Central memory CD4-positive, alpha-beta T cell (primary cell): ENCODE results near the gene ABCC1.
"Not testable (repeated sequence)": the region's sequence is repeated elsewhere in the genome, so short reads cannot be mapped to it uniquely, and the experiment has no call there.

Experiments used
- DNase-seq: peaks from one replicate; pipeline ENCODE4 v3.0.0; 2022

Gene ABCC1

DNA sequence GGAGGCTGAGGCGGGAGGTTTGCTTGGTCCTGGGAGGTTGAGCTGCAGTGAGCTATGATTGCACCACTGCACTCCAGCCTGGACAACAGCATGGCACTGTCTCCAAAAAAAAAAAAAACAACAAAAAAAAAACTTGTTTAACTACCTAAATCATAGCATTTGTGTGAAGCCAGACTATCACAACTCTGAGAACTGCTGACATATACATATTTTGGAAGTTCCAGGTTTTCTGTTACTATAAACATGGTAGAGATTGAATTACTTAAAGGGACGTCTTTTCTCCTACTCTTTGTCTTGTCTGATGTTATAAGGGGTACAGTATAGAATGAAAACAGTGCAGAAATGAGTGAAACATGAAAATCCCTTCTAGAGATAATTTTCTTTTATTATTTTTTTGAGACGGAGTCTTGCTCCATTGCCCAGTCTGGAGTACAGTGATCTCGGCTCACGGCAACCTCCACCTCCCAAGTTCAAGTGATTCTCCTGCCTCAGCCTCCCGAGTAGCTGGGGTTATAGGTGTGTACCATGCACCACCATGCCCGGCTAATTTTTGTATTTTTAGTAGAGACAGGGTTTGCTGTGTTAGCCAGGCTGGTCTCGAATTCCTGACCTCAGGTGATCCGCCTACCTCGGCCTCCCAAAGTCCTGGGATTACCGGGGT lies 18.4 kb downstream of the ABCC1 start:
- no peak for DNase-seq

DNA sequence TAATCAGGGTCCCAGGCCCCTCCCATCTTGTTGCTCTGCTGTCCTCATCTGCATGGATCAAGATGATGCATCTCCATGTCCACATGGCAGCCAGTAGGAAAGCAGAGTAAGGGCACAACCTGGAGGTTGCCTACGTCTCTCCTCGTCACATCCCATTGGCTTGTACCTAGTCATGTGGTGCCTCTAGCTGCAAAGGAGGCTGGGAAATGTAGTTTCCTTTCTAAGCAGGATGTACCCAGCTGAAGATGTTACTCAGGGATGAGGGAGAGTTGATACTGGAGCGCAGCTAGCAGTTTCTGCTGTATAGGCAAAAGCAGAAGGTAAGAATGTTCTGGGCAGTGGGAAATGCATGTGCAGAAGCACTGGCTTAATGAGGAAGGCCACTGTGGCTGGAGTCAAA lies 20.8 kb downstream of the ABCC1 start:
- no peak for DNase-seq

GRCh38 chr16:15970743-15971439 lies 21.5 kb downstream of the ABCC1 start:
- DNase-seq = no peak

DNA sequence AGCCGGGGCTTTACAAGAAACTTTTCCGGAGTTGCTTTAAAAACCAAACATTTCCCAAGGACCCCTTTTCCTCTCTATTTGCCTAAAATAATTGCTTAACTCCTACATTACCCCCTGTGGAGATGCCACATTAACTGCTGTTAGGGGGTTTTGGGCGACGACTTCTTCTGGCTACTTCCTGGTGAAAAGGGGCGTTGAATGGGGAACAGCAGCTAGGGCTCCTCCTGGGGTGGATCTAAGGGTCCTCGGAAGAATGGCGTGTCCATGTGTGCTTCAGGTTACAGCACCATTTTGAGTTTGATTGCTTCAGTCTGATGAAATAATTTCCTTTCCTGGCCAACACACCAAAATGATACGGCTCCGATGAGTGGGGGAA lies 22.0 kb downstream of the ABCC1 start:
- DNase-seq = no peak

DNA sequence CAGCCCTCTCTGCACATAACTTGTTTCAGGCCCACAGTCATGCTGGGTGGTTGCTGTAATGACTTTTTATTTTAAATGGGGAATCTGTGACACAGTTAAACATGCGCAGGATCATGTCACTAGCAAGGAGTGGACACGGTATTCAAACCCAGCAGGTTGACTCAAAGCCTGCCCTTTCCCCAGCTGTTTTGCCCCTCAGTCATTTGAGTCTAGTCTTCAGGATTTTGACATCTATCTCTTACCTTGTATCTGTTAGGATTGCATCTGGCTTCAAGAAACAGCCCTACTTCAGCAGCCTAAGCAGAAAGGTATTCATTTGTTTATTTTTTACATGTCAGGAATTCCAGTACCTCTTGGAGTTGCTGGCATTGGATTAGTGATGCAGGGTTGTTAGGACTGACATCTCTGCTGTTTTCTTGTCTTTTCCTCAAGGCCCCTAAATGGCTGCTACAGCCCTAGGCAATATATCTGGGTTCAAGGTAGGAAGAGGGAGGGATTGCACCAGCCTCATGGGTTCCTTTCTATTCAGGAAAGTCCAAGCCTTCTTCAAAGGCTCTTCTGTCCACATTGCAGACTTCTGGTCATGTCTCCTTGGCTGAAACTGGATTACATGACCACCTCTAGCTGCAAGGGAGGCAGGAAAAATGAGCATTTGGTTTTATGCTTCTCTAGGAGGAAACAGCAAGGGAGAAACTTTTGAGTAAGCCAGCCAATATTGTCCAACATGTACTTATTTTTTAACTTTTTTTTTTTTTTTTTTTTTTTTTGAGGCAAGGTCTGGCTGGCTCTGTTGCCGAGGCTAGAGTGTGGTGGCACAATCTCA lies 22.8 kb downstream of the ABCC1 start:
- no peak for DNase-seq

DNA sequence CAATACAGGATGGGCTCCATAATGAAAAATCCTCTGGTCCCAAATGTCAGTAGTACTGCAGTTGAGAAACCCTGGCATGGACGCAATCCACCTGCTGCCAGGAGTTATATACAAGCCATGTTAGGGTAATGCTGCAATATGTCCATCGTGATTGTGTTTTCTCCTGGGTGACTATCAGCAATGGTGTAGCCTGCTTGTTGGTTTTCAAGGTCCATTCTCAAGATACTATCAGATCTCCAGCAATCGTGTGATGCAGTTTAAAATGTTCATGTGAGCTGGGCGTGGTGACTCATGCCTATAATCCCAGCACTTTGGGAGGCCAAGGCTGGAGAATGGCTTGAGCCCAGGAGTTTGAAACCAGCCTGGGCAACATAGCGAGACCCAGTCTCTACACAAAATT lies 24.0 kb downstream of the ABCC1 start:
- DNase-seq = no peak

GRCh38 chr16:15974057-15974456 lies 24.6 kb downstream of the ABCC1 start:
- DNase-seq = no peak

DNA sequence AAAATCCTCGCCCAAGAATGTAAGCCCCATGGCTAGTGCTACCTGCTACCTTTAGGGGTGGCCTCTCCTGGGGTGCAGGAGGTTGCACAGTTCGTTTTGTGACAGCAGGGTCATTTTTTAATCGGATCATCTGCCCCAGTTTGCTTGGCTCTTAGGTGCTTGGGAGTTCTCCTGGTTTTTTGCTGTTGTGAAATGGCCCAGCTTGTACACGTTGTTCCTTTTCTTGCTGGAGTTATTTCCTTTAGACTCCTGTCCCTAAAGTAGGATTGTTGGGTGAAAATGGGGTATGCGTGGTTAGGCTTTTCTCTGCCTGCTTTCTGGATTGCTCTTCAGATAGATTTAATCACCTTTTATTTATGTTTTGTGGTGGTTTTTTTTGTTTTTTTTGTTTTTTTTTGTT lies 25.8 kb downstream of the ABCC1 start:
- DNase-seq = no peak

- DNase-seq = no peak
Observed at GRCh38 chr16:15976225-15976812, 26.9 kb downstream of the ABCC1 start.

DNA sequence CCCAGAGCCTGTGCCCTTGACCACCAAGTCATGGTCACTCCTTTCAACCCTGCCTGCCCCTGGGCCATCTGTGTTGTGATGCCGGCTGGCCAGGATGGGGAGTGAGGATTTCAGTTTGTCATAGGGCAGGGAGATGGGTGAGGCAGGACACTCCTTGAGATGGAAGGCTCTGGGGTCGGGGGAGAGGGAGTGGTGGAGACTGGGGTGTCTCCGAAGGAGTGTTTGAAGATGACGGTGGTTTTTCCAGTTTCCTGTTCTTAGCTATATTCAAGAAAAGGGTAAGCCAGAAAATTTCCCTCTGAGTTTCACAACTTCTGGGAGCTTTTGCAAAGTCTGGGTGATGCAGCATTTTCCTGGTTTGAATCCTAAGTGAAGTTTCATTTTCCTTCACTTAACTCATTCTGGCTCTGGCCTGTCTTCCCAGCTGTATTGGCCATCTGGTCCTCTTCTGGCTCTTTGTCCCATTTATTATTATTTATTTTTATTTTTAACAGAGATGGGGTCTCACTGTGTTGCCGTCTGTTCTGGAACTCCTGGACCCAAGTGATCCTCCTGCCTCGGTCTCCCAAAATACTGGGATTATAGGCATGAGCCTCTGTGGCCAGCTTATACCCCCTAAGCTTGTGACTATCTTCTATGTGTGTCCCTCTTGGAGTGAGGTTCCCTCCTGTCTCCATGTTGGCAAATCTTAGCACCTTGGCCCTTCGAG lies 27.7 kb downstream of the ABCC1 start:
- no peak for DNase-seq

- DNase-seq = no peak
Observed at GRCh38 chr16:15979801-15980200, 30.4 kb downstream of the ABCC1 start.

GRCh38 chr16:15980329-15980728 lies 30.9 kb downstream of the ABCC1 start:
- no peak for DNase-seq

DNA sequence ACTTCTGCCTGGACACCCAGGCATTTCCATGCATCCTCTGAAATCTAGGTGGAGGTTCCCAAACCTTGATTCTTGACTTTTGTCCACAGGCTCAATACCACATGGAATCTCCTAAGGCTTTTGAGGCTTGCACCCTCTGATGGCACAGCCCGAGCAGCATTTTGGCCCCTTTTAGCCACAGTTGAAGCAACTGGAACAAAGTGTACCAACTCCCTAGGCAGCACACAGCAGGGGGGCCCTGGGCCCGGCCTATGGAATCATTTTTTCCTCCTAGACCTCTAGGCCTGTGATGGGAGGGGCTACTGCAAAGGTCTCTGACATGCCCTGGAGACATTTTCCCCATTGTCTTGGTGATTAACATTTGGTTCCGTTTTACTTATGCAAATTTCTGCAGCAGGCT lies 32.0 kb downstream of the ABCC1 start:
- DNase-seq = no peak

DNA sequence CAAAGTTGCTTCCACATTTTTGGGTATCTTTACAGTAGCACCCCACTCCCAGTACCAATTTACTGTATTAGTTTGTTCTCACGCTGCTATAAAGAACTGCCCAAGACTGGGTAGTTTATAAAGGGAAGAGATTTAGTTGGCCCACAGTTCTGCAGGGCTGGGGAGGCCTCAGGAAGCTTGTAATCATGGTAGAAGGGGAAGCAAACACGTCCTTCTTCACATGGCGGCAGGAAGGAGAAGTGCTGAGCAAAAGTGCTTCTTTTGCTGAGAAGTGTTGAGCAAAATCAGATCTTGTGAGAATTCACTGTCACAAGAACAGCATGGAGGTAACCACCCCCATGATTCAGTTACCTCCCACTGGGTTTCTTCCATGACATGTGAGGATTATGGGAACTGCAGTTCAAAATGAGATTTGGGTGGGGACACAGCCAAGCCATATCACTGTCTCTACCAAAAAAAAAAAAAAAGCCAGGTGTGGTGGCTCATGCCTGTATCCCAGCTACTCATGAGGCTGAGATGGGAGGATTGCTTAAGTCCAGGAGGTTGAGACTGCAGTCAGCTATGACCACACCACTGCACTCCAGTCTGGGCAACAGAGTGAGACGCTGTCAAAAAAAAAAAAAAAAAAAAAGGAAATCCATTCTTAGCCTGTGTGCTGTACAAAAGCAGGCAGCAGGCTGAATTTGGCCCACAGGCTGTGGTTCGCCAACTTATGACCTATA lies 32.9 kb downstream of the ABCC1 start:
- DNase-seq = not testable (repeated sequence)

DNA sequence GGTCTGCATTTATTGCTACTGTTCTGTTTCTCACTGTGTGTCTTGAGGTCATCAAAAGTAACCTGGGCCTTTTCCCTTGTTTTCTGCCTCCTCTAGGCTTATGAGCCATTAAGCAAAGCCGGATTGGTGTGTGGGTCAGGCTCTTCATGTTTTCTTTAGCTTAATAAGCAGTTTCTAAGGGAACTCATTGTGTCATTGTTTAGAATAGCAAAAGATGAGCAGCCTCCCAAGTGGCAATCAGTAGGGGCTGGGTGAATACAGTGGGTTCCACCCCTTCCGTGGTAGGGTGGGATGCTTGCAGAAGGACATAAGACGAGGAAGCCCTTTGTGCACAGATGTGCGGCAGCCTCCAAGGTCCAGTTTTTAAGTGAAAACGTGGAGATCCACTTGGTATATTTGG lies 34.5 kb downstream of the ABCC1 start:
- no peak for DNase-seq

- no peak for DNase-seq
Observed at GRCh38 chr16:15985144-15985543, 35.7 kb downstream of the ABCC1 start.

DNA sequence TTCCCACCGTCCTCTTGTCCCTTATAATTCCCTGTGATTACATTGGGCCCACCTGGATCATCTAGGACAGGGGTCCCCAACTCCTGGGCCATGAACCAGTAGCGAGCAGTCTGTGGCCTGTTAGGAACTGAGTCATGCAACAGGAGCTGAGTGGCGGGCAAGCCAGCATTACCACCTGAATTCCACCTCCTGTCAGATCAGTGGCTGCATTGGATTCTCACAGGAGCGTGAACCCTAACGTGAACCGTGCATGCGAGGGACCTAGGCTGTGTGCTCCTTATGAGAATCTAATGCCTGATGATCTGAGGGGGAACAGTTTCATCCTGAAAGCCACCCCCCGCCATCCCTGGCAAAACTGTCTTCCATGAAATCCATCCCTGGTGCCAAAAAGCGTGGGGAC lies 36.8 kb downstream of the ABCC1 start:
- no peak for DNase-seq

DNA sequence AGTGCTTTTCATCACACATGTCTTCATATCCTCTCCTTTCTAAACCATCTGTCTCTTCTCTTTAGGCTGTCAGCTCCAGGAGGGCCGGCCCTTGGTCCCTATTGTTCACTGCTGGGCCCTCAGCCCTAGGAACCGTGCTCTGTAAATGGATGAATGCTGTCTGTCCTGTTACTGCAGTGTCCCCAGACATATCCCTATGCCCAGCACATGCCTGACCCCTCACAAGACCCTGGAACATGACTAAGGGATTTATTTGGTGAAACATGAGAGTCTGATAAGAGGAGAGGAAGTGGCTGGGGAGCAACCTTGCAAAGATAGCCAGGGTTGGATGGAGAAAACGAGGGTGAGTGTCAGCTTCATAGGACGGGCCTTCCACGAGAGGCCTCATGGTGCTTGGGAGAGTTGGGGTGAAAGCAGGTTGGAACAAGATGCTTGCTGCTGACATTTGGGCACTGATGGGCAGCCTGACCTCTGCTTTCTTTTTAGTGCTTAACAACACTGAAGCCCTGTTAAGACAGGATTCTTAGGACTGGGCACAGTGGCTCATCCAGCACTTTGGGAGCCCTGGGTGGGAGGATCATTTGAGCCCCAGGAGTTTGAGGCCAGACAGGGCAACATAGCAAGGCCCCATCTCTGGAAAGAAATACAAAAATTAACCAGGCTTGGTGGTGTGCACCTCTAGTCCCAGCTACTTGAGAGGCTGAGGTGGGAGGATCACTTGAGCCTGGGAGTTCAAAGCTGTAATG lies 39.0 kb downstream of the ABCC1 start:
- no peak for DNase-seq

DNA sequence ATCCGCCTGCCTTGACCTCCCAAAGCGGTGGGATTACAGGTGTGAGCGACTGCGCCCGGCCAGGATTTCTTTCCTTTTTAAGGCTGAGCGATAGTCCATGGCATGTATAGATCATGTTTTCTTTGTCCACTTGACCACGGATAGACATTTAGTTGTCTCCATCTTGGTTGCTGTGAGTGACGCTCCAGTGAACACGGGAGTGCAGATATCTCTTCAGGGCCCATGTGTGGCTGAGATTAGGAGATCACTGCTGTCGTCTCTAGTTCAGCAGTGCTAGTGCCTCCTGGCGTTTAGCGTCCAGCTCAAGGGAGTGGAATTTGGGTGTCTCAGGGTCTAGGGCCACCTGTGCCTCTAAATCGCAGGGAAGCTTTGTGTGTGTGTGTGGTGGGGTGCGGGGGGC lies 41.5 kb downstream of the ABCC1 start:
- no peak for DNase-seq

GRCh38 chr16:15993128-15993527 lies 43.7 kb downstream of the ABCC1 start:
- no peak for DNase-seq

- no peak for DNase-seq
Observed at GRCh38 chr16:15993541-15993940, 44.1 kb downstream of the ABCC1 start.
